Kidney (tissue), 14 donors: Measurements from ENCODE around the gene NLGN2. TPM values are rescaled to one million over a fixed set of nuclear protein-coding genes. Genes with fewer than 3 reads are reported as not detected.
A peak's percentile ranks its signal among the peaks of the same experiment; 100 is the strongest.

Source experiments
- DNase-seq, 5 donors: peaks; one replicate each; pipeline ENCODE4 v3.0.0-alpha.2; 2013 to 2020
- FAIRE-seq: peaks from 2 replicates; lab custom pipeline; 2012; peaks lifted over from hg19 to GRCh38; lab: Jason Lieb, UNC
- H3K27ac ChIP-seq, 2 donors: one replicate each; pipeline ENCODE4 v1.7.0; 2013; ENCODE audit warnings: low read depth in 2 of 2, low read length in 2 of 2, inconsistent platforms in 1 of 2
- H3K27me3 ChIP-seq: one replicate; pipeline ENCODE4 v1.7.1; 2013; ENCODE audit warnings: low read length, inconsistent platforms; ENCODE audit not compliant: control insufficient read depth, insufficient read depth
- H3K36me3 ChIP-seq, 3 donors: one replicate each; pipeline versions ENCODE4 v1.7.0 to v1.7.1; 2013; ENCODE audit warnings: low read length in 3 of 3, control low read depth in 1 of 3, inconsistent platforms in 1 of 3; ENCODE audit not compliant: insufficient read depth in 3 of 3, control insufficient read depth in 2 of 3
- H3K4me1 ChIP-seq, 3 donors: one replicate each; pipeline versions ENCODE4 v1.7.0 to v1.7.1; 2013; ENCODE audit warnings: low read length in 3 of 3, inconsistent platforms in 1 of 3, low read depth in 1 of 3; ENCODE audit not compliant: control insufficient read depth in 2 of 3, insufficient read depth in 2 of 3
- H3K4me3 ChIP-seq, 3 donors: one replicate each; pipeline versions ENCODE4 v1.7.0 to v1.8.1; 2013; ENCODE audit warnings: low read length in 3 of 3, control low read depth in 1 of 3, inconsistent platforms in 1 of 3
- H3K9ac ChIP-seq, 3 donors: one replicate each; pipeline versions ENCODE4 v1.7.0 to v1.7.1; 2013; ENCODE audit warnings: low read length in 3 of 3, control low read depth in 1 of 3, inconsistent platforms in 1 of 3
- H3K9me3 ChIP-seq, 3 donors: one replicate each; pipeline versions ENCODE4 v1.7.0 to v1.7.1; 2013; ENCODE audit warnings: low read length in 3 of 3, control low read depth in 1 of 3, inconsistent platforms in 1 of 3; ENCODE audit not compliant: control insufficient read depth in 2 of 3, insufficient read depth in 1 of 3
- CTCF ChIP-seq: IDR thresholded peaks from 3 replicates; pipeline ENCODE4 v1.5.1; 2012; ENCODE audit warnings: mild to moderate bottlenecking, moderate library complexity, borderline replicate concordance; ENCODE audit not compliant: insufficient read depth; ENCODE audit errors: extremely low read depth
- intact Hi-C: fragments of 100-400 bp; cut with DNase I; formaldehyde crosslinking; loops from one replicate; pipeline ENCODE4 v1.11.1; 2022
- polyA plus RNA-seq: library from polyadenylated mRNA; stranded (reverse); fragments of 350-450 nt; fragmentation: Illumina TruSeq; extraction: RNeasy Lipid Tissue Mini Kit (QIAGEN cat#74804); gene quantifications from one replicate; pipeline ENCODE4 v1.2.3, GENCODE V29; 2014; ENCODE audit warnings: low read depth, low replicate concordance; ENCODE audit not compliant: insufficient read depth
- total RNA-seq: library from RNA; stranded (reverse); fragmentation: NEBNext Ultra II Directional; extraction: Animal tissue kit (Norgen Biotek cat#: 25700); gene quantifications from one replicate; pipeline ENCODE4 v1.2.1, GENCODE V29; 2021
- donor health status: control.
- donor health status: control.
- donor health status: control.
- donor health status: control.
- donor health status: control.
- donor health status: DM: yes; HTN: yes; CAD: no.
- donor health status: Normal renal cell carcinoma (clear cell type).

The NLGN2 gene
- total and polyA plus RNA-seq, 2 donors from 2014 or later = 7.3 to 23.4 TPM

- intact Hi-C loops = no loop called here
- Histone ChIP-seq H3K9me3 (no peaks in the 10 kb centered on the region), H3K4me3 (no peak overlapping the region), H3K9ac (no peak overlapping the region), H3K27ac (peak overlapping the region; percentile 55 to 72), H3K4me1 (peaks cover 0 to 6% (median 4%) of the 10 kb centered on the region in 3 donors), H3K27me3 (no peaks in the 10 kb centered on the region), H3K36me3 (peaks cover 0 to 9% (median 5%) of the 10 kb centered on the region in 3 donors)
- DNase-seq (peak; percentile 64 to 82 (median 78)), FAIRE-seq (no peak)
- TF ChIP-seq CTCF = no peak
Measured at GRCh38 chr17:7465597-7466275, 58.1 kb downstream of the NLGN2 start.

GRCh38 chr17:7466318-7466638 is 58.6 kb downstream of the NLGN2 start:
- H3K9ac ChIP-seq = no peak overlapping the region
- no peaks in the 10 kb centered on the region for H3K9me3 ChIP-seq
- H3K4me1 ChIP-seq = peaks cover 0 to 6% (median 4%) of the 10 kb centered on the region in 3 donors
- FAIRE-seq (no peak), DNase-seq (no peak)
- no peaks in the 10 kb centered on the region for H3K27me3 ChIP-seq
- H3K36me3 ChIP-seq = peaks cover 0 to 9% (median 5%) of the 10 kb centered on the region in 3 donors
- no peak overlapping the region for H3K4me3 ChIP-seq
- no peak for TF ChIP-seq CTCF
- H3K27ac ChIP-seq = peak overlapping the region; percentile 55 to 72
- intact Hi-C loops = no loop called here

GRCh38 chr17:7466639-7467341 is 59.1 kb downstream of the NLGN2 start:
- no peak overlapping the region for H3K9ac ChIP-seq
- peak in 2 of 5 donors; percentile 40 to 94 for DNase-seq
- peaks cover 0 to 9% (median 5%) of the 10 kb centered on the region in 3 donors for H3K36me3 ChIP-seq
- FAIRE-seq = no peak
- no peaks in the 10 kb centered on the region for H3K9me3 ChIP-seq
- H3K4me3 ChIP-seq = no peak overlapping the region
- intact Hi-C loops = no loop called here
- no peaks in the 10 kb centered on the region for H3K27me3 ChIP-seq
- peaks cover 0 to 6% (median 4%) of the 10 kb centered on the region in 3 donors for H3K4me1 ChIP-seq
- peak overlapping the region; percentile 55 to 72 for H3K27ac ChIP-seq
- TF ChIP-seq CTCF = no peak
